Lower lobe of right lung (tissue), 2 donors: ENCODE data around the gene SNRNP70. TPM values are rescaled to one million over a fixed set of nuclear protein-coding genes. Genes with fewer than 3 reads are reported as not detected.

ENCODE experiments used
- ATAC-seq, 2 donors: fragments of 200-7000 bp; cut with Tn5 transposase; one replicate each; pipeline ENCODE4 v1.9.1; 2020 to 2022; ENCODE audit warnings: mild to moderate bottlenecking in 2 of 2, moderate library complexity in 2 of 2
- DNase-seq: peaks from one replicate; pipeline ENCODE4 v3.0.0-alpha.2; 2020
- H3K27ac ChIP-seq: fragments of 200-600 bp; one replicate; pipeline ENCODE4 v1.8.0; 2022
- H3K27me3 ChIP-seq: fragments of 200-600 bp; one replicate; pipeline ENCODE4 v1.8.0; 2022; ENCODE audit warnings: low read depth
- H3K36me3 ChIP-seq: fragments of 200-600 bp; one replicate; pipeline ENCODE4 v1.8.0; 2022; ENCODE audit warnings: mild to moderate bottlenecking
- H3K4me1 ChIP-seq: fragments of 200-600 bp; one replicate; pipeline ENCODE4 v1.8.0; 2022
- H3K4me3 ChIP-seq: fragments of 200-600 bp; one replicate; pipeline ENCODE4 v1.8.0; 2022; ENCODE audit warnings: mild to moderate bottlenecking
- H3K9me3 ChIP-seq: fragments of 200-600 bp; one replicate; pipeline ENCODE4 v1.8.0; 2022
- intact Hi-C: fragments of 100-400 bp; cut with DNase I; formaldehyde crosslinking; loops from one replicate; pipeline ENCODE4 v1.11.0; 2022
- total RNA-seq: library from RNA; stranded (reverse); fragmentation: NEBNext Ultra II Directional; extraction: Animal tissue kit (Norgen Biotek cat#: 25700); gene quantifications from one replicate; pipeline ENCODE4 v1.2.1, GENCODE V29; 2021
- TF ChIP-seq, protein P1 (sequence below): fragments of 200-600 bp; IDR thresholded peaks from one replicate; pipeline ENCODE4 v1.8.0; 2022; ENCODE audit warnings: antibody characterized with exemption, mild to moderate bottlenecking
- donor health status: DM: no; HTN: yes; CAD: no; lungs with severe emphysema.

SNRNP70 gene
- total RNA-seq, 1 donor from 2014 or later: 203 TPM

DNA sequence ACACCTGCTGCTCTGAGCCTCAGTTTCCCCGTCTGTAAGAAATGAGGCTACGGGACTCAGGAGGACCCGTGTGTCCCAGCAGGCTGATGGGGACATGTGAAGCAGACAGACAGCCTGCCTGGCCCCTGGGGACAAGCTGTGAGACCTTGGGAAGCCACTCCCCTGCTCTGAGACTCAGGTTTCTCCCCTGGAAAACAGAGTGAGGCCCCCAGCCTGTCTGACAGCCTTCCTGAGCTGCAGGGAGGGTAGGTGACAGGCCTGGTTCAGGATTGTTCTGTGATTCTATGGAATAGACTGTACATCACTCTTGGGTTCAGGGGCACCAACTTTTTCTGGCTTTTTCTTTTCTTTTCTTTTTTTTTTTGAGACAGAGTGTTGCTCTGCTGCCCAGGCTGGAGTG, 17.7 kb upstream of the SNRNP70 start:
- ATAC-seq: no peak
- peaks cover 48% of the 10 kb centered on the region for H3K27me3 ChIP-seq

GRCh38 chr19:49069026-49069425, 16.2 kb upstream of the SNRNP70 start:
- TF ChIP-seq, protein P1, sequence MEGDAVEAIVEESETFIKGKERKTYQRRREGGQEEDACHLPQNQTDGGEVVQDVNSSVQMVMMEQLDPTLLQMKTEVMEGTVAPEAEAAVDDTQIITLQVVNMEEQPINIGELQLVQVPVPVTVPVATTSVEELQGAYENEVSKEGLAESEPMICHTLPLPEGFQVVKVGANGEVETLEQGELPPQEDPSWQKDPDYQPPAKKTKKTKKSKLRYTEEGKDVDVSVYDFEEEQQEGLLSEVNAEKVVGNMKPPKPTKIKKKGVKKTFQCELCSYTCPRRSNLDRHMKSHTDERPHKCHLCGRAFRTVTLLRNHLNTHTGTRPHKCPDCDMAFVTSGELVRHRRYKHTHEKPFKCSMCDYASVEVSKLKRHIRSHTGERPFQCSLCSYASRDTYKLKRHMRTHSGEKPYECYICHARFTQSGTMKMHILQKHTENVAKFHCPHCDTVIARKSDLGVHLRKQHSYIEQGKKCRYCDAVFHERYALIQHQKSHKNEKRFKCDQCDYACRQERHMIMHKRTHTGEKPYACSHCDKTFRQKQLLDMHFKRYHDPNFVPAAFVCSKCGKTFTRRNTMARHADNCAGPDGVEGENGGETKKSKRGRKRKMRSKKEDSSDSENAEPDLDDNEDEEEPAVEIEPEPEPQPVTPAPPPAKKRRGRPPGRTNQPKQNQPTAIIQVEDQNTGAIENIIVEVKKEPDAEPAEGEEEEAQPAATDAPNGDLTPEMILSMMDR: no peak
- ATAC-seq: no peak

More for the DNA sequence above, 17.7 kb upstream of the SNRNP70 start:
- H3K4me1 ChIP-seq: no peaks in the 10 kb centered on the region
- no peak overlapping the region for H3K27ac ChIP-seq
- TF ChIP-seq, protein P1: no peak
- intact Hi-C loops: no loop called here
- DNase-seq: no peak
- no peak overlapping the region for H3K4me3 ChIP-seq
- no peaks in the 10 kb centered on the region for H3K9me3 ChIP-seq
- H3K36me3 ChIP-seq: no peaks in the 10 kb centered on the region

DNA sequence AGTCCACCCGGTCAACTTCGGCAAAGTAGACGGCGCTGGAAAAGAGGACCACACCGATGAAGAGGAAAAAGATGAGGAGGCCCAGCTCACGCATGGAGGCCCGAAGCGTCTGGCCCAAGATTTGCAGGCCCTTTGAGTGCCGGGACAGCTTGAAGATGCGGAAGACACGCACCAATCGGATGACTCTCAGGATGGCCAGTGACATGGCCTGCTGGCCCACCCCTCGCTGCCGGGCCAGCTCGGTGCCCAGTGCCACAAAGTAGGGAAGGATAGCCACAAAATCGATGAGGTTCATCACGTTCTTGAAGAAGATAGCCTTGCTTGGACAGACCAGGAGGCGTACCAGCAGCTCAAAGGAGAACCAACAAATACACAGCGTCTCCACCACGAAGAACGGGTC, 14.8 kb upstream of the SNRNP70 start:
- ATAC-seq (no peak), DNase-seq (no peak)
- Histone ChIP-seq H3K27ac (no peak overlapping the region), H3K27me3 (peaks cover 57% of the 10 kb centered on the region), H3K36me3 (no peaks in the 10 kb centered on the region), H3K4me1 (no peaks in the 10 kb centered on the region), H3K9me3 (no peaks in the 10 kb centered on the region), H3K4me3 (no peak overlapping the region)
- intact Hi-C loops: no loop called here
- TF ChIP-seq, protein P1: no peak

More at GRCh38 chr19:49069026-49069425, 16.2 kb upstream of the SNRNP70 start:
- H3K27ac ChIP-seq: no peak overlapping the region
- no peaks in the 10 kb centered on the region for H3K4me1 ChIP-seq
- H3K4me3 ChIP-seq: no peak overlapping the region
- H3K9me3 ChIP-seq: no peaks in the 10 kb centered on the region
- H3K36me3 ChIP-seq: no peaks in the 10 kb centered on the region
- DNase-seq: no peak
- intact Hi-C loops: no loop called here
- H3K27me3 ChIP-seq: peaks cover 60% of the 10 kb centered on the region

DNA sequence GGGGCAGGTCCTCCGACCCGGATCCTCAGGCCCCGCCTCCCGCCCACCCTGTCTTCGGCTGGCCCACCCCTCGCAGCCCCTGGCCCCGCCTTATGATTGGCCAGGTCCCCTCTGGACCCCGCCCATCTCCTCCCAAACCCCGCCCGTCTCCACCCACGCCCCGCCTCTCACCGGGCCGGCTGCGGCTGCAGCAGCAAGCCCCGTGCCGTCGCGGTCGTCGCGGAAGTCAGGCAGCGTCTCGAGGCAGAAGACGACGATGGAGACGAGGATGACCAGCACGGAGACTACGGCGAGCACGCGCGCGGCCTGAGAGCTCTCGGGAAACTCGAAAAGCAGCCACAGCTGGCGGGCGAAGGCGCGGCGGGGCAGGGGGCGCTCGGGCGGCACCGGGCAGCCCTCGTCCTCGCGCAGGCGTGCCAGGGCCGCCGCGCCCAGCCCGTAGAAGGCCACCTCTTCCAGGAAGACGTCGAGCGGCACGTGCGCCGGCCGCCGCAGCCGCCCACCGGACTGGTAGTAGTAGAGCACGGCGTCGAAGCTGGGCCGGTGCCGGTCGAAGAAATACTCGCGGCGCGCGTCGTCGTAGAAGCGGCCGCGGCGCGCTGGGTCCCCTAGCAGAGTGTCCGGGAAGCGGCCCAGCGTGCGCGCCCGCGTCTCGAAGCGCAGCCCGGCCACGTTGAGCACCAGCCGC, 13.2 kb upstream of the SNRNP70 start:
- intact Hi-C loops: no loop called here
- H3K27ac ChIP-seq: no peak overlapping the region
- H3K27me3 ChIP-seq: peaks cover 47% of the 10 kb centered on the region
- TF ChIP-seq, protein P1: no peak
- no peaks in the 10 kb centered on the region for H3K36me3 ChIP-seq
- H3K4me1 ChIP-seq: no peaks in the 10 kb centered on the region
- H3K9me3 ChIP-seq: no peaks in the 10 kb centered on the region
- no peak overlapping the region for H3K4me3 ChIP-seq
- ATAC-seq: no peak
- DNase-seq: no peak

DNA sequence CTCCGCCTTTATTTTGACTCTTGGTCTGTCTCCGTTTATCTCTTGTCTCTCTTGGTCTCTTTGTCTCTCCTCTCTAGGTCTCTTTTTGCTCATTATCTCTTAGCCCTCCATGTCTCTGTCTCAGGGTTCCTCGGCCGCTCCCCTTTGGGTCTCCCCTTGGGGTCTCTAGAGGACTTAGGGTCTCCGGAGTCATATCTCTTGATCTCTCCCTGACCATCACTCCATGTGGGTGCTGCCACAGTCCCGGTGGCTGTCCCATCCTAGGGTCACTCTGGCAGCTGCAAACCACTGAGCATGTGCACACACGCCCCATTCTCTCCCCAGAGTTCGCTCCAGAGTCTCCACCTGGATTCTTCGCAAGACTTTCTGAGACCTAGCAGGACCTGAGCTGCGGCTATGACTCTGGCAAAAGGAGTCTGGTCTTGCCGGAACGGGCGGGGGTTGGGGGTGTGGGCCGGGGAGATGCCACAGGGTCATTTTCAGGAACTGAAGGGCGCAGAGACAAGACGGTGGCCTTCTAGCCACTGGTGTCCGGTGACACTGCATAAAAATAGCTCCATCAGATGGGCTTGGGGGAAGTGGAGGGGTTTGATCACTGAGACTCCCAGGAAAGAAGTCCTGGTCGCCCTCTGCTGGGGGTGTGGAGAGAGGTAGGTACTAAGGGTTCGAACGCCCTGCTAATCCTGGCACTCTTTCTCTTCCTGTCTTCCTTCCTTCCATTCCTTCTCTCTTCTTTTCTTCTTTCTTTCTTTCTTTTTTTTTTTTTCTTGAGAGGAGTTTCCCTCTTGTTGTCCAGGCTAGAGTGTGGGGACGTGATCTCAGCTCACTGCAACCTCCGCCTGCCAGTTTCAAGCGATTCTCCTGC, 11.5 kb upstream of the SNRNP70 start:
- no peaks in the 10 kb centered on the region for H3K36me3 ChIP-seq
- ATAC-seq (peak in 1 of 2 donors; percentile 36), DNase-seq (no peak)
- H3K4me3 ChIP-seq: no peak overlapping the region
- H3K4me1 ChIP-seq: no peaks in the 10 kb centered on the region
- TF ChIP-seq, protein P1: no peak
- no peak overlapping the region for H3K27ac ChIP-seq
- H3K27me3 ChIP-seq: peaks cover 44% of the 10 kb centered on the region
- intact Hi-C loops: no loop called here
- no peaks in the 10 kb centered on the region for H3K9me3 ChIP-seq
